IPS-15b (cell line): ENCODE measurements around the gene KCNAB3.
A peak's percentile ranks its signal among the peaks of the same experiment; 100 is the strongest.

ENCODE experiments used
- H3K27me3 ChIP-seq: one replicate; pipeline ENCODE4 v1.6.1; 2013; ENCODE audit warnings: low read length; ENCODE audit not compliant: control insufficient read depth, insufficient read depth
- H3K36me3 ChIP-seq: one replicate; pipeline ENCODE4 v1.6.1; 2013; ENCODE audit warnings: low read length; ENCODE audit not compliant: control insufficient read depth, insufficient read depth
- H3K4me1 ChIP-seq: one replicate; pipeline ENCODE4 v1.6.1; 2013; ENCODE audit warnings: mild to moderate bottlenecking, low read length; ENCODE audit not compliant: control insufficient read depth, insufficient read depth
- H3K4me3 ChIP-seq: one replicate; pipeline ENCODE4 v1.5.1; 2013; ENCODE audit warnings: low read depth, low read length
- H3K9ac ChIP-seq: one replicate; pipeline ENCODE4 v1.6.1; 2013; ENCODE audit warnings: low read depth, mild to moderate bottlenecking, low read length
- H3K9me3 ChIP-seq: one replicate; pipeline ENCODE4 v1.6.1; 2013; ENCODE audit warnings: mild to moderate bottlenecking, low read length; ENCODE audit not compliant: control insufficient read depth, insufficient read depth

The KCNAB3 gene

GRCh38 chr17:7893187-7893880 lies 36.3 kb downstream of the KCNAB3 start:
- H3K9me3 ChIP-seq = no peaks in the 10 kb centered on the region
- no peaks in the 10 kb centered on the region for H3K27me3 ChIP-seq
- H3K4me1 ChIP-seq = peaks cover 2% of the 10 kb centered on the region
- peaks cover 7% of the 10 kb centered on the region for H3K36me3 ChIP-seq
- H3K4me3 ChIP-seq = no peak overlapping the region
- no peak overlapping the region for H3K9ac ChIP-seq

DNA sequence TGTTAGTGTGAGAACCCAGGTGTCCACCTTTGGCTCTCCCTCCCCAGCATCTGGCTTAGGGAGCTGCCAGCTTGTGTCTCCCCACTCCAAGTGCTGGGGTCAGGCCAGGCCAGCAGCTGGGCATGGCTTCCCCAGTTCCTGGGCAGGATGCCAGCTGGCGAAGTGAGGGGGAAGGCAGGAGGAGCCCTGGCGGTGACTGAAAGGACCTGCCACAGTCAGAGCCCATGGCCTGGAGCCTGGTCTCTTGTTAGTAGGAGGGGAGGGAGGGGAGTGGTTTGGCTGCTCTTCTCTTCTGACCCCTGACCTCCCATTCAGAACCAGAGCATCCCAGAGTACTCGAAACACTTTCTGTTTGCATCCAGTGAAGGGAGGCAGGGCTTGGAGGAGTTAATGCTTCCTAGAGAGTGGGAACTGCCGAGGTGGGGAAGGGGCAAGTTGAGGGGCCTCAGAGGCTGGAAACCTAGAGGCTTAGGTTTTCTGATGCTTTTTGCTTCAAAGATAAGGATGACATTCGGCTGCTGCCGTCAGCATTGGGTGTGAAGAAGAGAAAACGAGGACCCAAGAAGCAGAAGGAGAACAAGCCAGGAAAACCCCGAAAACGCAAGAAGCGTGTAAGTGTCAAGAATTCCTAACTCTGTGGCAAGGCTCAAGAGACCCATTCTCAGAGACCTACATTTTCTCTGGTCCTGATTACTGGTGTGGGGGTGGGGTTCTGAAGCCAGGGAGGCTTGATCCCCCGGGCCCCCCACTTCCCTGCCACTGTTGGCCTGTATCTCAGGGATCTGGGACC lies 40.3 kb downstream of the KCNAB3 start:
- Histone ChIP-seq H3K9me3 (no peaks in the 10 kb centered on the region), H3K9ac (no peak overlapping the region), H3K4me1 (peaks cover 6% of the 10 kb centered on the region), H3K27me3 (no peaks in the 10 kb centered on the region), H3K36me3 (peaks cover 4% of the 10 kb centered on the region), H3K4me3 (no peak overlapping the region)

GRCh38 chr17:7888184-7888920 lies 41.3 kb downstream of the KCNAB3 start, which contains the start of gene CHD3:
Gene CHD3 (plus strand): TSS chr17:7888789. CDS start chr17:7889001, 212 bp downstream.
- H3K27me3 ChIP-seq = no peaks in the 10 kb centered on the region

GRCh38 chr17:7887482-7888183 lies 42.0 kb downstream of the KCNAB3 start:
- peak overlapping the region; percentile 70 for H3K9ac ChIP-seq
- H3K27me3 ChIP-seq = no peaks in the 10 kb centered on the region
- H3K4me3 ChIP-seq = peak overlapping the region; percentile 85
- H3K9me3 ChIP-seq = no peaks in the 10 kb centered on the region
- peaks cover 6% of the 10 kb centered on the region for H3K4me1 ChIP-seq
- H3K36me3 ChIP-seq = peaks cover 4% of the 10 kb centered on the region

More at GRCh38 chr17:7888184-7888920, 41.3 kb downstream of the KCNAB3 start, which contains the start of gene CHD3:
- H3K4me1 ChIP-seq = peaks cover 6% of the 10 kb centered on the region
- peak within 1 kb of the TSS; percentile 70 for H3K9ac ChIP-seq
- H3K9me3 ChIP-seq = no peaks in the 10 kb centered on the region
- peaks cover 4% of the 10 kb centered on the region for H3K36me3 ChIP-seq
- peak within 1 kb of the TSS; percentile 85 for H3K4me3 ChIP-seq

- H3K9me3 ChIP-seq = no peaks in the 10 kb centered on the region
- H3K27me3 ChIP-seq = no peaks in the 10 kb centered on the region
- peaks cover 4% of the 10 kb centered on the region for H3K36me3 ChIP-seq
- peak overlapping the region; percentile 85 for H3K4me3 ChIP-seq
- peak overlapping the region; percentile 9 for H3K9ac ChIP-seq
- peaks cover 6% of the 10 kb centered on the region for H3K4me1 ChIP-seq
Observed at GRCh38 chr17:7887038-7887481, 42.6 kb downstream of the KCNAB3 start.

DNA sequence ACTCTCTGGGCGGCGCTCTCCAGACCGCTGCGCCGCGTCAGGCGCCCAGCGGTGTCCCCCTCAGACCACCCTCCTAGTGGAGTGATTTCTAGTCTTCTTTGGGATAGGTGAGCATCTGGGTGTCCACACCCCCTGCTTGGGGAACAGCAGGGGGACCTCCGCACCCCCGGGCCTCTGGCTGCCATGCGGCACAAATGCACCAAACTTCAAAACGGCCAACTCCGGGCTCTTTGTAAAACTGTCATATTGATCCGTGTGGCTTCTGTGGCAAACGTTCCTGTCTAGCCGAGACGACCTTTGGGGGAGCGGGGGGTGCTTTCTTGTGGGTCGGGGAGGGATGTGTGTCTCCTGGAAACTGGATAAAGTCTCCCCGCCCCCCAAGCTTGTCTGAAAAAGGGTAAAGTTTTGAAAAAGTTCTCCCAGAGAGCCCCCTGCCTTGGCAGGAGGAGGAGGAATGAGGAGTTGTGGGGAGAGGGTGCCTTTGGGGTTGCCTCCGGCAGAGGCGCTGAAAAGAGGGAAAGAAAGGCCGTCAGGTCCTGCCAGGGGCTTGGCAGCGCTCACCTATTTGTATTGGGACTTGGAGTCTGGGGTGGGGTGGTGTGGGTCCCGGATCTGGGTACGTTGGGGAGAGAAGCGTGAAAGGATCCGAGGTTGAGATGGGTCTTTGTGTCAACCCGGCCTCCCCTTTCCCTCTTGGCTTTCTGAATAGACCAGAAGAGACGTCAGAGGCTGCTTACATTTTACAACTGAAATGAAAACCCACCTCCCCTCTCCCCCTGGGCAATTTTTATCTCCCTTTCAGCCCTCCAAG lies 43.2 kb downstream of the KCNAB3 start:
- H3K9me3 ChIP-seq = no peaks in the 10 kb centered on the region
- H3K9ac ChIP-seq = peak overlapping the region; percentile 9
- peak overlapping the region; percentile 85 for H3K4me3 ChIP-seq
- H3K4me1 ChIP-seq = peaks cover 6% of the 10 kb centered on the region
- no peaks in the 10 kb centered on the region for H3K27me3 ChIP-seq
- H3K36me3 ChIP-seq = peaks cover 4% of the 10 kb centered on the region

DNA sequence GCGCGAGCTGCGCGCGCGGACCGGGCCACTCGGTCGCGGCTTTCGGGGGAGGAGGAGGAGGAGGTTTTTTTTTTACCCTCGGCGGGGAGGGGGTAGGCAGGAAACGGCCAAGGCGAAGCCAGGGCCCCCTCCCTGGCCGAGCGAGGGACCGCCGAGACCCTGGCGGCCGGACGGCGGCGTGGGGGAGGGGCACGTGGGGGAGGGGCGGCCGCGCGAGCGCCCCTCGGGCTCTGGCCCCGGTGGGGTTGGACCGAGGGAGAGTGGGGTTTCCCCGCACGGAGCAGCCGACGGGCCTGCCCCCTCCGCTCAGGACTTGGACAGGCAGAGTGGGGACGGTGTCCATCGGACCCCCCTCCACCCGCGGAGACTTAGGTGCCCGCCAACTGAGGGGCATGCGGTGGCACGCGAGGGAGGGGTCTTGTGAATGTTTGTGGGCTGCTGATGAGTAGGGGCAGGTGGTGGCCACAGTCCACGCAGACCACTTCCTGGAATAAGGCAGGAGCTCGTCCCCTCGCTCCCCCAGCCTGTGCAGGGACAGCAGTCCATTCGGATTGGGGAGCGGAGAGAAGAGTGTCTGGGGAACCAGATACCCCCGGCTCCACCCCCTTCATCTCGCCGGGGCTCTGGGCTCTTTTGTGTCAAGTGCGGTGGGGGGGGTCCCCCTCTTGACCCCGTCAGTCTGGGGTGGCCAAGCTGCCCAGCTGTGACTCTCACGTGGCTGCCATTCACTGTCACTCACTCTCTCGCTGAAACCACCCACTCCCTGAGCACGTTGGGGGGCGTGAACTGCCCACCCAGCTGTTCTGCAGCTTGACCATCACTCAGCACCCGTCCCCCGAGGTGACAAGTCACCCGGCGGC lies 44.1 kb downstream of the KCNAB3 start:
- Histone ChIP-seq H3K4me1 (peaks cover 6% of the 10 kb centered on the region), H3K9ac (peak overlapping the region; percentile 65), H3K9me3 (no peaks in the 10 kb centered on the region), H3K27me3 (no peaks in the 10 kb centered on the region), H3K4me3 (peak overlapping the region; percentile 85), H3K36me3 (no peaks in the 10 kb centered on the region)

GRCh38 chr17:7884581-7885366 lies 44.9 kb downstream of the KCNAB3 start:
- Histone ChIP-seq H3K4me3 (peak overlapping the region; percentile 85), H3K27me3 (no peaks in the 10 kb centered on the region), H3K9ac (no peak overlapping the region), H3K4me1 (peaks cover 6% of the 10 kb centered on the region), H3K36me3 (no peaks in the 10 kb centered on the region), H3K9me3 (no peaks in the 10 kb centered on the region)

- peaks cover 6% of the 10 kb centered on the region for H3K4me1 ChIP-seq
- H3K9ac ChIP-seq = no peak overlapping the region
- no peaks in the 10 kb centered on the region for H3K27me3 ChIP-seq
- H3K9me3 ChIP-seq = no peaks in the 10 kb centered on the region
- H3K36me3 ChIP-seq = no peaks in the 10 kb centered on the region
- peak overlapping the region; percentile 11 for H3K4me3 ChIP-seq
Observed at GRCh38 chr17:7883781-7884386, 45.8 kb downstream of the KCNAB3 start.
